Cerebellar nuclear complex (tissue), 1 donor: ENCODE data around the gene CX3CL1.
"Not testable (repeated sequence)": the region's sequence is repeated elsewhere in the genome, so short reads cannot be mapped to it uniquely, and the experiment has no call there.

Experiments used
- DNase-seq, 2 experiments: peaks; one replicate each; lab custom pipeline; 2025; lab: John Stamatoyannopoulos, UW

Gene CX3CL1

DNA sequence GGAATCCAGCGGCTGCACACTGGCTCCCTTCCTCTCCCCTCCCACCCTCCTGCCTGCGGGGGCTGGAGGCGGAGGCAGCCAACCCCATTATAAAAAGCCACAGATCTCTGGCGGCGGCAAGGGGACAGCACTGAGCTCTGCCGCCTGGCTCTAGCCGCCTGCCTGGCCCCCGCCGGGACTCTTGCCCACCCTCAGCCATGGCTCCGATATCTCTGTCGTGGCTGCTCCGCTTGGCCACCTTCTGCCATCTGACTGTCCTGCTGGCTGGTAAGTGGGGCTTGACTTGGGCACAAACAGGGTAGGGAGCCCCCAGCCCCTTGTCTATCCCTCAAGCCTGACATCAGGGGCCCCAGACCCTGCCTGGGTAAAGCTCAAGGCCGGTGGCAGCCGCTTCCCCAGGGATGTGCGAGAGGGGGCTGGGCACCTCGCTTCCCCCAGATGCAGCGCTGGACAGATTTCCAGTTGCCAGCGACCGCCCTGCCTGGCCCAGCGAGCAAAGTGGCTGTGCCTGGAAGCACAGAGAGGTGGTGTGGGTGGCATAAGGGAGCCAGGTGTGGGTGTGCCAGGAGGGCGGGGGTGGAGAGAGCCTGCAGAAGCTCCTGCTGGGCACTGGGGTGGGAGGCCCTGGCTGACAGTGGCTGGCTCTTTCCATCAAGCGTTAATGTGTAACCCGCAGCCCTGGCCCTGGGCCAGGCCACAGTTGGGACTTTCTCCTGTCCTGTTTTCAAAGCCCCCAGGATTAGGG is at the start of gene CX3CL1:
TSS of gene CX3CL1 (plus strand) at position 119 of the 745 bp plus-strand sequence. CDS start at position 198, 79 bp downstream.
- DNase-seq: no peak

DNA sequence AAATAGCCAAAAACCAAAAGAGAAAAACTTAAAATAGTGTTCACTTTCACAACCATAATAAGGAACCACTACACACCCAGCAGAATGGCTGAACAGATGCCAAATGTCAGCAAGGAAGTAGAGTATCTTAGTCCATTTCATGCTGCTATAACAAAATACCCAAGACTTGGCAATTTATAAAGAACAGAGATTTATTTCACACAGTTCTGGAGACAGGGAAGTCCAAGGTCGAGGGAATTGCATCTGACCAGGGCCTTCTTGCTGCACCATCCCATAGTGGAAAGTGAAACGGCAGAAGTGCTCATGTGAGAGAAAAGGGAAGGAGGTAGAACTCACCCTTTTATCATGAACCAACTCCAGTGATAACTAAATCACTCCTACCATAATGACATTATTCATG is 47.5 kb upstream of the CX3CL1 start:
- no peak for DNase-seq

DNA sequence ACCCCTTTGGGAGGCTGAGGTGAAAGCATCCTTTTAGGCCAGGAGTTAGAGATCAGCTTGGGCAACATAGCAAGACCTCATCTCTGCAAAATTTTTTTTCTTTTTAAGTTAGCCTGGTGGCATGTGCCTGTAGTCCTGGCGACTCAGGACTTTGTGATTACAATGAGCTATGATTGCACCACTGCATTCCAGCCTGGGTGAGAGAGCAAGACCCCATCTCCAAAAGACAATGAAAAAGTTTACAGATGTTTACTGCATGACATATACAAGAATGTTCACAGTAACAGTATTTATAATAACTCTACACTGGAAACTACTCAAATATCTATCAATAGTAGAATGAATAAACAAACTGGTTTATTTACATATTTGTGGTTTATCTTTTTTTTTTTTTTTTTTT is 46.8 kb upstream of the CX3CL1 start:
- no peak for DNase-seq

GRCh38 chr16:57329718-57330327 is 42.5 kb upstream of the CX3CL1 start:
- no peak for DNase-seq

- DNase-seq: no peak
Observed at GRCh38 chr16:57331355-57331754, 40.9 kb upstream of the CX3CL1 start.

DNA sequence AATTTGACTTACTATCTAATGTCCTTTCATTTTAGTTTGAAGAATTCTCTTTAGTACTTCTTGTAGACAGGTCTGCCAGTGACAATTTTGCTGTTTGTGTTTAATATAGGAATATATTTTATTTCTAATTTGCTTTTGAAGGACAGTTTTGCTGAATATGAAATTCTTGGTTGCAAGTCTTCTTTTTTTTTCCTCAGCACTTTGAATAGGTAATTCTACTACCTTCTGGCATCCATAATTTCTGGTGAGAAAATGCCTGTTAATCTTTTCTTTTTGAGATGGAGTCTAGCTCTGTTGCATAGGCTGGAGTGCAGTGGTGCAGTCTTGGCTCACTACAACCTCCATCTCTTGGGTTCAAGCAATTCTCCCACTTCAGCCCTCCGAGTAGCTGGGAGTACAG is 38.9 kb upstream of the CX3CL1 start:
- no peak for DNase-seq

GRCh38 chr16:57335366-57335765 is 36.9 kb upstream of the CX3CL1 start:
- DNase-seq: no peak

DNA sequence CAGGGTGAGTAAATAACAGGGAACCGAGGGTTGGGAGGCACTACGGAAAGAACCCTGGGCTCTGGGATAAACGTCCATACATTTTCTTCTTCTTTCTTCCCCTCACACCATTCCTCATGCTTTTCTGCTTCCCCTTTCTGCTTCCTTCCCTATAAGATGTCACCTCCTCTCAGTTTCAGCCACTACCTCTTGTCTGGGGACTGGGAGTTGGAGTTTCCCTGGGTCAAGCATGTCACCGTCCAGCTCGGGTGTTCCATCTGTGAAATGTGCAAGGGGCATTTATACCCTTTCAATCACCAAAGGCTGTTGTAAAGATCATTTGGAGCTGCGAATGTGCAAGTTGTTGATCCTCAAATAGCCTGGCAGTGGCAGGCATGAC is 31.2 kb upstream of the CX3CL1 start:
- no peak for DNase-seq

DNA sequence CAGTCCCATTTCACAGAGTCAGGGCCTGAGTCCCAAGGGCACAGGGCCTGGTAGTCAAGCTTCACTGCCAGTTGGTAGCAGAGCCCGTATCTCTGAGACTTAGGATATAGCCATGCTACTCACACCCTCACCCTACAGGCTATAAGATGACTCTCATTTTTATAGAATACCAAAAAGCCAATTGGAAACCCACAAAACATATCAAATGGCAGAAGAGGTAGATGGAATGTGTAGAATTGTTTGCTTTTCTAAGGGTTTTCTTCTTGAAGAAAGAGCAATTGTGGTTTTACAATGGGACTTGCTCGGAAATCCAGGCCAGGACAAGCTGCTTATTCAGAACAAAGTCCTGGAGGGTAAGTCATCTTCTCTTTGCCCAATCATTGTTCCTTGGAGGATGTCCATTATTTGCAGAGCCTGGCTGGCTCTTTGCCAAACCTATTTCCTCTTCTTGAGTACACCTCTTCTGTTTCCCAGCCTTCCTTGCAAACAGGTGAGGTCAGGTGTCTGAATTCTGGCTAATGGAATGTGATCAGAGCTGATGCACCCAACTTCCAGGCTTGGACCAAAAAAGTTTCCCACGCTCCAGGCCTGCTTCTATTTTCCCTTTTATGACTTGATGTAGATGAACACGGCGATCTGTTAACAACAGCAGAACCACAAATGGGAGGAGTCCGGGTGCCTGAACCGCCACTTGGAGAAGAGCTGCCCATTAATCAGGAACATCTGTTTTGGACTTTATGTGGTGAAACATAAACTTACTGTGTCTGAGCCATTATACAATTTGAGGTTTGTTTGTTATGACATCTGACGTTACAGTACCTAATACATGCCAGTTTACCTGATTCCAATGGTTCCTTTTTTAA is 30.6 kb upstream of the CX3CL1 start:
- no peak for DNase-seq

DNA sequence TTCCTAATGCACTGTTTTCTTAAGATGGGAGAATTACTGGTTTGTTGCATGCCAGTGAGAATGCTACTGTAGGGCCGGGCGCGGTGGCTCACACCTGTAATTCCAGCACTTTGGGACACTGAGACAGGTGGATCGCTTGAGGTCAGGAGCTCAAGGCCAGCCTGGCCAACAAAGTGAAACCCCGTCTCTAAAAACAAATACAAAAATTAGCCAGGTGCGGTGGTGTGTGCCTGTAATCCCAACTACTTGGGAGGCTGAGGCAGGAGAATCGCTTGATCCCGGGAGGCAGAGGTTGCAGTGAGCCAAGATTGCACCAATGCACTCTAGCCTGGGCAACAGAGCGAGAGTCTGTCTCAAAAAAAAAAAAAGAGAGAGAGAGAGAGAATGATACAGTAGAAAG is 29.7 kb upstream of the CX3CL1 start:
- not testable (repeated sequence) for DNase-seq

DNA sequence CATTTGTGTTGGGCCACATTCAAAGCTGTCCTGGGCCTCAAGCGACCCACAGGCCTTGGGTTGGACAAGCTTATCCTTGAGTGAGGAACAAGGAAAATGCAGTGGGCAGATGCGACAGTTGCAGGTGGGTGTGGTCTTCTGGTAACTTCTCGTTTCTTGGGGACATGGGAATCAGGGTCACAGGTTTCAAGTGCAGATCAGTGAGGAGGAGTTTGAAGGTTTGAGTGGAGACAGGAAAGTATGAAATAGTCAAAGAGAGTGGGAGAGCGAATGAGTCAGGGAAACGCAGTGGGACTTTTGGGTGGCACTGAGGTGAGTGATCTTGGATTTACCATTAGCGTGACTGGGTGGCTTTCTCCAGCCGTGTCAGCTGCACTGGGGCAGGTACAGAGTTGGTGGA is 29.1 kb upstream of the CX3CL1 start:
- no peak for DNase-seq

- not testable (repeated sequence) for DNase-seq
Observed at GRCh38 chr16:57344094-57344493, 28.2 kb upstream of the CX3CL1 start.

- DNase-seq: no peak
Observed at GRCh38 chr16:57345021-57345420, 27.3 kb upstream of the CX3CL1 start.

DNA sequence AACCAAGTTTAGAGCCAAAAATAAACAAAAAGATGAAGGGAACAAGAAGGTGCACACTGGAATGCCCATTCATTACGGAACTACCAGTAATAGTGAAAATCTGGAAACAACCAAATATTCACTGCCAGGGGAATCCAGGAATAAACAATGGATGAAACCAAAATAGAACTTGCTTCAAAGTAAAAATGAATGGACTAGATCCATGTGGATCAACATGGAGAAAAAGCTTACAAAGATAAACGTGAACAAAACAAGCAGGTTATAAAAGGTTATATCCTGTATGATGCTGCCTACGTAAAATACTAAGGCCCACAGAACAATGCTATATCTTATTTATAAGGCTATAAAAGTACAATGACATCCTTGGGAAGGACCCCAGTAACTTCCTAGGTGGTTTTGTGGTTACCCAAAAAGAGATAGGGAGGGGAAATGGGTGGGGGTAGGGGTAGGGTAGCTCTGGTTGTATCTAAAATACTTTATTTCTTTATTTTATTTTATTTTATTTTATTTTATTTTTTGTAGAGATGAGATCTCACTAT is 26.6 kb upstream of the CX3CL1 start:
- no peak for DNase-seq

DNA sequence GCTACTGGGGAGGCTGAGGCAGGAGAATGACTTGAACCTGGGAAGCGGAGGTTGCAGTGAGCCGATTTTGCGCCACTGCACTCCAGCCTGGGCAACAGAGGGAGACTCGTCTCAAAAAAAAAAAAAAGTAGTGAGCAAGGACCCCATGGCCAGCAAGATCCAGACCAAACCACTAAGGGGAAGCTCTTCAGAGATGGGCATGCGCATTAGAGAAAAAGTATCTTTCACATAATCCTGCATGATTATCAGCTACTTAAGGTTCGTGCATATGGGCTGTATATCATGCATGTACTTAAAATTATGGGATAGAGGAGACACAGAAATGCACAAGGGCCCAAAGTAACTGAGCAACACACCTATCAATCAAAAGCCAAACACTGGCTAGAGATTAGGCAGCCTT is 24.4 kb upstream of the CX3CL1 start:
- DNase-seq: no peak

GRCh38 chr16:57348327-57348726 is 24.0 kb upstream of the CX3CL1 start:
- no peak for DNase-seq

DNA sequence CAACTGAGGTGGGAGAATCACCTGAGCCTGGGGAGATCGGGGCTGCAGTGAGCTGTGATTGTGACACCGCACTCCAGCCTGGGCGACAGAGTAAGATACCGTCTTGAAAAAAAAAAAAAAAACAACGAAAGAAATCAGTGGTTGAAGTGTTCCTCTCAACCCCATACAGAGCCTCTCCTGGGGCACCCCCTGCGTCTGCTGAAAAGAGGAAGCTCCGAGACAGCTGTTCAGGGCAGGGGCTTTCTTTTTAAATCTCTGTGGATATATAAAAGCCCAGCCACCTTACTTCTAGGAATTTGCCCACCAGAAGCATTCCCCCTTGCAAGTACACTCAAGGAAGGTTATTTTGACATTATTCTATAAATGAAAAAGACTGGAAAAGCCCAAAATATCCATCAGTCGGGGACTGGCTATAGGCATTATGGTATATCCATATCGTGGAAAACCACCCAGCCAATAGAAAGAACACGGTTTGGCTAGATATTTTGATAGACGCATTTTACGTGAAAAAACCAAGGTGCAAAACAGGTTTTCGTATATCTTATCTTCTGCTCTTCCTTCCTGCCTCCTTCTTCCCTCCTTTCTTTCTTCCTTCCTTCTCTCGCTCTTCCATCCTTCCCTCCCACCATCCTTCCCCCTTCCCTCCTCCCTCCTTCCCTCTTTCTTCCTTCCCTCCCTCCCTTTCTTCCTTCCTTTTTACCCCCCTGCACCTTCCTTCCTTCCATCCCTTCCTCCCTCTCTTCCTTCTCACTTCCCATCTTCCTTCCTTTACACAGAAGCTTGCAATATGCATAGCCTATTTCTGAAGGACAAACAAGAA is 22.9 kb upstream of the CX3CL1 start:
- no peak for DNase-seq

DNA sequence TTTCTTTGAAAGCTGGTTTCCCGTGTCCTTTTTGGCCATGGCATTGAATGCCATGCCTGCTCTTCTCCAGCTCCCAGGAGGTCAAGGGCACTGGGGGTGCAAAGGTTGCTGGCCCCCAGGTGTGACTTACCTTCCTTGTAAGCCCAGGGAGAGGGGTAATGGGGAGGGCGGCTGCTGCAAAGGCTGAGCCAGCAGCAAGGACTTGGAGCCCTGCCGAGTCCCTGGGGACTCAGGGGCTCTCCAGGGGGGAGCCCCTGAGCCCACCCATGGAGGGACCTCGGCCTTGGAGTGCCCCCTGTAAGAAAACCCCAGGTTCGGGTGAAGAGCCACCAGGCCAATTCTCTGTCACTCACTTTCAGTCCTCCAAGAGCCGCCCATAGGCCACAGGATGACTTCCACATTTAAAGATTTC is 19.6 kb upstream of the CX3CL1 start:
- no peak for DNase-seq

DNA sequence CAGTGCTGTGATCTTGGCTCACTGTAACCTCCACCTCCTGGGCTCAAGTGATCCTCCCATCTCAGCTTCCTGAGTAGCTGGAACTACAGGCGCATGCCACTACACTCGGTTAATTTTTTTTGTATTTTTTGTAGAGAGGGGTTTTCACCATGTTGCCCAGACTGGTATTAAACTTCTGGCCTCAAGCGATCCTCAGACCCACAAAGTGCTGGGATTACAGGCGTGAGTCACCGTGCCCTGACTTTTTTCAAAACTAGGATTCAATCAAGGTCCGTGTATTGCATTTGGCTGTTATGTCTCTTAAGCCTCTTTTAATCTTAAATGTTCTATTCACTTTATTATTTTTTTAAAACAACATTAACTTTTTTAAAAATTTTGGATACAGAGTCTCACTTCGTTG is 18.0 kb upstream of the CX3CL1 start:
- no peak for DNase-seq

GRCh38 chr16:57355898-57356414 is 16.3 kb upstream of the CX3CL1 start:
- DNase-seq: no peak

GRCh38 chr16:57356547-57356946 is 15.7 kb upstream of the CX3CL1 start:
- no peak for DNase-seq
